ENCODE measurements around the gene PTPN6.

PTPN6 gene

DNA sequence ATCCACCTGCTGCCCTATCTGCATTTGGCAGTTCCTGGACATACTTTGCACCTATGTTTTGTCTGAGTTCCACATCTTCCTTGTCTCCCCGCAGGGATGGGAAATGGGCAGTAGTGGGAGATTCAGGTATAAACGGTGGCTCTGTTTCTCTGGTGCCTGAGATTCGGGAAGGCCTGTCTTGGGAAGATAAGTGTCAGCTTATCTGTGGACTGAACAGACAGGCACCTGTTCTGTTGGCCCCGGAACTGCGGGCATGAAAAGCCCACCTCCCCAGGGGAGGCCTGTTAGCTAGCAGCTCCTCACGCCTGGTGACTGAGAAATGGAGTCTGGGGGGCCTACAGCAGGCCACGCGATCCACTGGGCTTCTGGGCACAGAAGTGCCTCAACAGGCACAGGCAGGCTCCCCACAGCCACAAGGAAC lies 13.5 kb downstream of the PTPN6 start:
- peak overlapping the region; percentile 100 for H3K27ac ChIP-seq
- TF ChIP-seq ZFX (IDR thresholded peaks at IDR 0.05; ENCODE audit: borderline replicate concordance) (no peak), CTCF (IDR thresholded peaks at IDR 0.05) (no peak)

DNA sequence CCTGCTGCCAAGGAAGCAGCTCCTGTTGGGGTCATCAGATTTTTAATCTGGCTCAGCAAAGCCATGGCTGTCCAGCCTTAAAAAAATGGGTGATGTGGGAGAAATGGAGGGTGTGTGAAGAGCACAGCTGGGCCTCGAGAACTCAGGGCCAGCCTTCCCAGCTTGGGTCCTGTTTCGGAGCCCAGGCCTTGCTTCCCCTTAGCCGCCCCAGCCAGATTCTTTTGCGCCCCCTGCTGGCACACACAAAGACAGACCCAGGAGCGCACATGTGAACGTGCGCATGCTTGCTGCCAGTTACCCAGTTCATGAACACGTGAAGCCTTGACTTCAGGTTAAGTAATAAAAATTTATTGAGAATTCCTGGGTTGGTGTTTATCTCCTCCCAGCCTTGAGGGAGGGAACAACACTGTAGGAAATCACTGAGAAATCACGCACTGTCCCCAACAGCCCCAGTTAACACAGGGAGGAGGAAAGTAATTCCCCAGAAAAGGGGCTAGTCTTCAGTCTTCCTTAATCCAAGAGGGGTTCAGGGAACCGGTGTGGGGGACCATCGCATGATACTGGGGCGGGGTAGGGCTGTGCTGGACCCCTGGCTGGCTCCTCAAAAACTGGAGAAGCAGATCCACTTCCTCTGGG lies 14.0 kb downstream of the PTPN6 start:
- H3K27ac ChIP-seq: peak overlapping the region; percentile 100
- TF ChIP-seq CTCF (IDR thresholded peaks at IDR 0.05) (peak; percentile 100), ZFX (IDR thresholded peaks at IDR 0.05; ENCODE audit: borderline replicate concordance) (no peak)

GRCh38 chr12:6965714-6966113 lies 14.6 kb downstream of the PTPN6 start:
- no peak for TF ChIP-seq ZFX (IDR thresholded peaks at IDR 0.05; ENCODE audit: borderline replicate concordance)
- TF ChIP-seq CTCF (IDR thresholded peaks at IDR 0.05): no peak
- peak overlapping the region; percentile 100 for H3K27ac ChIP-seq

GRCh38 chr12:6966351-6966750 lies 15.2 kb downstream of the PTPN6 start:
- peak overlapping the region; percentile 100 for H3K27ac ChIP-seq
- no peak for TF ChIP-seq ZFX (IDR thresholded peaks at IDR 0.05; ENCODE audit: borderline replicate concordance)
- TF ChIP-seq CTCF (IDR thresholded peaks at IDR 0.05): no peak

DNA sequence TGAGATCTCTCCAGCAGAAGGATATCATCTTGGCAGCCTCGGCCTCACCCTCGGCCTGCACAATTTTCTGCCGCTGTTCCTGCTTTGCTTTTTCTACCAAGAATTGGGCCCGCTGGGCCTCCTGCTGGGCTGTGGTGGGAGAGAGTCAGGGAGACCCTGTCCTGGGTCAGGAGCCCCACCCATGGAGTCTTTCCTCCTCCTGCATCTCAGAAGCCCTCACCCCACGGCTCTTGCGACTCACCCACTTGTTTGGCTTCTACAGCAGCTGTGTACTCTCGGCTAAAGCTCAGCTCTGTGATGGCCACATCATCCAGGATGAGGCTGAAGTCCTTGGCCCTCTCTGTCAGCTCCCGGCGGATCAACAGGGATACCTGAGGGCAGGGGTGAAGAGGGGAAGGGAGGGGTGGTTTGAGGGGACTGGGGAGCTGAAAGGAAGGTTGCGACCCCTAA lies 16.5 kb downstream of the PTPN6 start:
- H3K27ac ChIP-seq: peak overlapping the region; percentile 100
- TF ChIP-seq ZFX (IDR thresholded peaks at IDR 0.05; ENCODE audit: borderline replicate concordance): no peak
- TF ChIP-seq CTCF (IDR thresholded peaks at IDR 0.05): no peak

DNA sequence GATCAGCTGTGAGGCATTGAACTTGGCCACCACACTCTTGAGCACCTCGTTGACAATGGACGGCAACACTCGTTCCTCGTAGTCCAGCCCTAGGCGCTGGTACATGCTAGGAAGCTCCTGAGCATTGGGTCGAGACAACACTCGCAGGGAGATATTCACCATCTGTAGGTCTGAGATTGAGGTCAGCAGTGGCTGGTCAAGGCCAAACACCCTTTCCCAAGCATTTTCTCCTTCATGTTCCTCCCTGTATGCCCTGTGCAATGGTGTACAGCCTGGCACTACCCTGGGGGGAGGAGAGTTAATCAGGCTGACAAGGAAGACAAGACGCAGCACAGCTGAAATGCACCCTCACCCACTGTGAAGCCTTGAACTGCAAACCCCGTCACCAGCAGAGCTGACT lies 17.3 kb downstream of the PTPN6 start:
- H3K27ac ChIP-seq: peak overlapping the region; percentile 100
- TF ChIP-seq CTCF (IDR thresholded peaks at IDR 0.05) (no peak), ZFX (IDR thresholded peaks at IDR 0.05; ENCODE audit: borderline replicate concordance) (no peak)

DNA sequence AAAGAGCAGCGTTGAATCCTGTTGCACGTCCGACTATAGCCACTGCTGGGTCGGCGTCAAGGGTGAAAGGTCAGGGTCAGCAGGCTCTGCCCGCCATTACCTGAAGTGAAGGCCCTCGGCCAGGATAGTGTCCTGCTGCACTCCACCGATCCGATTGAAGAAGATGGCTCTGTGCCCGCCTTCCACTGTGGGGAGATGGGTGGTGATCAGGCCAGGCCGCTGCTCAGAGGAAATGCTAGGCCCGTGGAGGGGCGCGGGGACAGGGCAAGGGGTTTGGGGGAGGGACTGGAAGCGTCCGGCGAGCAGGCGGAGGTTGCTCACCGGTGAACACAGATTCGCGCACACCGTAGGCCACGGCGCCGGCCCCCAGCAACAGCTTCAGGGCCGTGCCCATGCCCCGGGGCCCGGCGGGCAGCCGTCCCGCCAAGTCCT lies 19.0 kb downstream of the PTPN6 start:
- H3K27ac ChIP-seq: peak overlapping the region; percentile 100
- TF ChIP-seq CTCF (IDR thresholded peaks at IDR 0.05) (no peak), ZFX (IDR thresholded peaks at IDR 0.05; ENCODE audit: borderline replicate concordance) (no peak)

All from 22Rv1 (cell line).